H1 (cell line): ENCODE data around the gene KRT1. TPM values are rescaled to one million over a fixed set of nuclear protein-coding genes. Genes with fewer than 3 reads are reported as not detected.

ENCODE experiments used
- ATF3 ChIP-seq: IDR thresholded peaks from 2 replicates; pipeline ENCODE4 v1.6.1; 2011; ENCODE audit warnings: low read depth, mild to moderate bottlenecking, low read length; ENCODE audit not compliant: insufficient read depth
- NANOG ChIP-seq: IDR thresholded peaks from 2 replicates; pipeline ENCODE4 v1.6.1; 2011; ENCODE audit warnings: low read length, low read depth, mild to moderate bottlenecking, inconsistent platforms; ENCODE audit not compliant: insufficient read depth, poor library complexity, severe bottlenecking
- POLR2A ChIP-seq, 2 experiments: IDR thresholded peaks; 1 replicate in 1 of 2; 2 replicates in 1 of 2; pipeline ENCODE4 v1.6.1; 2011; ENCODE audit warnings: low read depth in 2 of 2, low read length in 2 of 2, mild to moderate bottlenecking in 2 of 2; ENCODE audit errors: control extremely low read depth in 1 of 2
- polyA plus RNA-seq, 7 experiments: library from polyadenylated mRNA; depleted of rRNA in 3 of 7; stranded (reverse) in 5 of 7; unstranded in 2 of 7; fragments of >200 nt in 5 of 7; fragments of 200-250 nt in 2 of 7; gene quantifications; 1 replicate in 5 of 7; 2 replicates in 1 of 7; 4 replicates in 1 of 7; pipeline versions ENCODE4 v1.2.1 to v1.2.3, GENCODE V29; 2011 to 2013; ENCODE audit warnings: missing spikeins in 2 of 7, mixed read lengths in 2 of 7
- total RNA-seq: library from RNA; stranded (reverse); fragmentation: NEBNext Ultra II Directional; extraction: Animal tissue kit (Norgen Biotek cat#: 25700); gene quantifications from 2 replicates; pipeline ENCODE4 v1.2.1, GENCODE V29; 2021
- TF ChIP-seq, protein P1 (sequence below): IDR thresholded peaks from 2 replicates; pipeline ENCODE4 v1.6.1; 2011; ENCODE audit warnings: low read length, improper control_type of control experiment

KRT1 gene
- total and polyA plus RNA-seq, 2 of the 8 experiments (the other 6 are each of a cell fraction or from before 2014, with no cell fraction given): not detected

- TF ChIP-seq, protein P1, sequence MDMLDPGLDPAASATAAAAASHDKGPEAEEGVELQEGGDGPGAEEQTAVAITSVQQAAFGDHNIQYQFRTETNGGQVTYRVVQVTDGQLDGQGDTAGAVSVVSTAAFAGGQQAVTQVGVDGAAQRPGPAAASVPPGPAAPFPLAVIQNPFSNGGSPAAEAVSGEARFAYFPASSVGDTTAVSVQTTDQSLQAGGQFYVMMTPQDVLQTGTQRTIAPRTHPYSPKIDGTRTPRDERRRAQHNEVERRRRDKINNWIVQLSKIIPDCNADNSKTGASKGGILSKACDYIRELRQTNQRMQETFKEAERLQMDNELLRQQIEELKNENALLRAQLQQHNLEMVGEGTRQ: no peak
- TF ChIP-seq POLR2A (IDR thresholded peaks at IDR 0.05; ENCODE audit: control extremely low read depth in 1 of 2, low read depth in 2 of 2, low read length in 2 of 2) (no peak), NANOG (no peak), ATF3 (no peak)
These were observed 9.7 kb upstream of the KRT1 start (continued) for GRCh38 chr12:52689936-52690335.
